B cell (primary cell): ENCODE data around the gene RBM19. TPM values are rescaled to one million over a fixed set of nuclear protein-coding genes. Genes with fewer than 3 reads are reported as not detected.

Source experiments
- ATAC-seq: fragments of 200-7000 bp; cut with Tn5 transposase; one replicate; pipeline ENCODE4 v1.10.0; 2021; ENCODE audit warnings: low read depth, mild to moderate bottlenecking, moderate number of reproducible peaks, moderate library complexity
- CTCF ChIA-PET: fragments of 350-600 bp; sonication (Branson Sonifier 250); formaldehyde crosslinking; loops from one replicate; lab custom pipeline; 2021; ENCODE audit warnings: antibody characterized with exemption, inconsistent platforms; lab: Charles Lee
- POLR2A ChIA-PET: fragments of 350-600 bp; sonication (Branson Sonifier 250); formaldehyde crosslinking; loops from one replicate; lab custom pipeline; 2021; ENCODE audit warnings: antibody characterized with exemption; lab: Charles Lee
- DNase-seq: peaks from one replicate; pipeline ENCODE4 v3.0.0; 2013
- H2AFZ ChIP-seq: 2 replicates; pipeline ENCODE4 v1.6.1; 2012; ENCODE audit warnings: mild to moderate bottlenecking, low read depth, low read length; ENCODE audit not compliant: insufficient read depth, poor library complexity, severe bottlenecking
- H3K27ac ChIP-seq, 2 donors: 1 replicate in 1 of 2; 2 replicates in 1 of 2; pipeline ENCODE4 v1.5.1; 2012 to 2013; ENCODE audit warnings: low read length in 2 of 2, mild to moderate bottlenecking in 2 of 2, moderate library complexity in 1 of 2
- H3K27me3 ChIP-seq, 4 experiments: fragments of 200-600 bp in 1 of 4; sonication (generic) in 1 of 4; replicated peaks in 1 of 4; 1 replicate in 2 of 4; 2 replicates in 2 of 4; pipeline versions ENCODE4 v1.6.1 to v1.7.0; 2013 to 2016; ENCODE audit warnings: low read length in 3 of 4, mild to moderate bottlenecking in 2 of 4, mixed read lengths in 1 of 4, moderate library complexity in 1 of 4; ENCODE audit not compliant: insufficient read depth in 4 of 4, control insufficient read depth in 3 of 4; ENCODE audit errors: control extremely low read depth in 1 of 4
- H3K36me3 ChIP-seq, 2 experiments: replicated peaks in 1 of 2; 1 replicate in 1 of 2; 2 replicates in 1 of 2; pipeline versions ENCODE4 v1.6.1 to v1.7.1; 2013; ENCODE audit warnings: low read length in 1 of 2; ENCODE audit not compliant: insufficient read depth in 2 of 2, control insufficient read depth in 1 of 2; ENCODE audit errors: control extremely low read depth in 1 of 2, extremely low read depth in 1 of 2
- H3K4me1 ChIP-seq, 2 donors: fragments of 200-600 bp in 1 of 2; sonication (generic) in 1 of 2; 1 replicate in 1 of 2; 2 replicates in 1 of 2; pipeline versions ENCODE4 v1.5.1 to v1.6.1; 2013 to 2017; ENCODE audit warnings: low read length in 2 of 2; ENCODE audit not compliant: control insufficient read depth in 2 of 2, insufficient read depth in 2 of 2
- H3K4me2 ChIP-seq: replicated peaks from 2 replicates; pipeline ENCODE3; 2012; ENCODE audit warnings: mild to moderate bottlenecking, low read depth, low read length; ENCODE audit not compliant: poor library complexity, severe bottlenecking
- H3K4me3 ChIP-seq, 5 experiments: fragments of 200-600 bp in 1 of 5; sonication (generic) in 1 of 5; 1 replicate in 3 of 5; 2 replicates in 2 of 5; pipeline versions ENCODE4 v1.5.1 to v1.7.0; 2011 to 2016; ENCODE audit warnings: low read length in 4 of 5, mild to moderate bottlenecking in 4 of 5, low read depth in 2 of 5, control low read depth in 1 of 5, moderate library complexity in 1 of 5; ENCODE audit not compliant: insufficient read depth in 1 of 5; ENCODE audit errors: control extremely low read depth in 1 of 5, extremely low read depth in 1 of 5
- H3K79me2 ChIP-seq: fragments of 200-600 bp; sonication (generic); one replicate; pipeline ENCODE4 v1.6.0; 2016; ENCODE audit warnings: low read length; ENCODE audit not compliant: control insufficient read depth, insufficient read depth
- H3K9ac ChIP-seq: fragments of 200-600 bp; sonication (generic); 2 replicates; pipeline ENCODE4 v1.6.1; 2017; ENCODE audit warnings: mild to moderate bottlenecking, low read length, moderate library complexity
- H3K9me3 ChIP-seq, 3 donors: one replicate each; pipeline versions ENCODE4 v1.6.1 to v1.7.1; 2013; ENCODE audit warnings: low read length in 2 of 3; ENCODE audit not compliant: control insufficient read depth in 2 of 3, insufficient read depth in 1 of 3; ENCODE audit errors: control extremely low read depth in 1 of 3
- H4K20me1 ChIP-seq: 2 replicates; pipeline ENCODE4 v1.6.0; 2012; ENCODE audit warnings: mild to moderate bottlenecking, low read length; ENCODE audit not compliant: insufficient read depth, control insufficient read depth, poor library complexity, severe bottlenecking
- H3K27ac Mint-ChIP-seq: one replicate; pipeline ENCODE4 v1.8.0; 2021; ENCODE audit warnings: mixed read lengths
- H3K27me3 Mint-ChIP-seq: one replicate; pipeline ENCODE4 v1.8.0; 2021; ENCODE audit warnings: mixed read lengths
- H3K4me1 Mint-ChIP-seq: one replicate; pipeline ENCODE4 v1.8.0; 2021; ENCODE audit warnings: mixed read lengths
- H3K4me3 Mint-ChIP-seq: one replicate; pipeline ENCODE4 v1.8.0; 2021; ENCODE audit warnings: mixed read lengths
- H3K9me3 Mint-ChIP-seq: one replicate; pipeline ENCODE4 v1.8.0; 2022; ENCODE audit warnings: mixed read lengths; ENCODE audit not compliant: insufficient read depth
- EZH2 ChIP-seq: IDR thresholded peaks from 2 replicates; pipeline ENCODE4 v1.6.1; 2012; ENCODE audit warnings: borderline replicate concordance, low read depth, mild to moderate bottlenecking, moderate library complexity, low read length; ENCODE audit not compliant: insufficient read depth, poor library complexity, severe bottlenecking
- WGBS: methylation state at CpG from one replicate; pipeline ENCODE4 v1.1.5; 2013; ENCODE audit warnings: missing lambda C conversion rate; ENCODE audit not compliant: insufficient coverage; 5-methylcytosine and 5-hydroxymethylcytosine counted together
- intact Hi-C: fragments of 100-400 bp; cut with micrococcal nuclease; formaldehyde crosslinking; loops from one replicate; pipeline ENCODE4 v1.10.0; 2022
- polyA plus RNA-seq: library from polyadenylated mRNA; depleted of rRNA; stranded (reverse); fragments of >200 nt; gene quantifications from 2 replicates; pipeline ENCODE4 v1.2.3, GENCODE V29; 2012
- total RNA-seq, 2 donors: library from RNA; stranded (reverse); fragments of 120-200 nt in 1 of 2; gene quantifications; 1 replicate in 1 of 2; 2 replicates in 1 of 2; pipeline versions ENCODE4 v1.2.3 to v1.2.4, GENCODE V29; 2013 to 2022
- TF ChIP-seq, protein P1 (sequence below): fragments of 200-600 bp; IDR thresholded peaks from one replicate; pipeline ENCODE4 v1.8.0; 2022; ENCODE audit warnings: antibody characterized with exemption, mild to moderate bottlenecking

The RBM19 gene
- total and polyA plus RNA-seq, 2 donors (not counting 1 experiment from before 2014, with no cell fraction given): 43.1 to 90.0 TPM

GRCh38 chr12:113860059-113860820 lies 105.9 kb downstream of the RBM19 start:
- no peaks in the 10 kb centered on the region for H3K9me3 Mint-ChIP-seq
- H3K27ac Mint-ChIP-seq: no peak overlapping the region
- H3K4me3 ChIP-seq: no peak overlapping the region

GRCh38 chr12:113858841-113859386 lies 107.2 kb downstream of the RBM19 start:
- Mint-ChIP-seq H3K4me1 (peaks cover 24% of the 10 kb centered on the region), H3K4me3 (no peak overlapping the region), H3K27ac (no peak overlapping the region), H3K9me3 (no peaks in the 10 kb centered on the region), H3K27me3 (no peaks in the 10 kb centered on the region)
- CTCF ChIA-PET: no interaction called here
- no peak for TF ChIP-seq EZH2
- TF ChIP-seq, protein P1, sequence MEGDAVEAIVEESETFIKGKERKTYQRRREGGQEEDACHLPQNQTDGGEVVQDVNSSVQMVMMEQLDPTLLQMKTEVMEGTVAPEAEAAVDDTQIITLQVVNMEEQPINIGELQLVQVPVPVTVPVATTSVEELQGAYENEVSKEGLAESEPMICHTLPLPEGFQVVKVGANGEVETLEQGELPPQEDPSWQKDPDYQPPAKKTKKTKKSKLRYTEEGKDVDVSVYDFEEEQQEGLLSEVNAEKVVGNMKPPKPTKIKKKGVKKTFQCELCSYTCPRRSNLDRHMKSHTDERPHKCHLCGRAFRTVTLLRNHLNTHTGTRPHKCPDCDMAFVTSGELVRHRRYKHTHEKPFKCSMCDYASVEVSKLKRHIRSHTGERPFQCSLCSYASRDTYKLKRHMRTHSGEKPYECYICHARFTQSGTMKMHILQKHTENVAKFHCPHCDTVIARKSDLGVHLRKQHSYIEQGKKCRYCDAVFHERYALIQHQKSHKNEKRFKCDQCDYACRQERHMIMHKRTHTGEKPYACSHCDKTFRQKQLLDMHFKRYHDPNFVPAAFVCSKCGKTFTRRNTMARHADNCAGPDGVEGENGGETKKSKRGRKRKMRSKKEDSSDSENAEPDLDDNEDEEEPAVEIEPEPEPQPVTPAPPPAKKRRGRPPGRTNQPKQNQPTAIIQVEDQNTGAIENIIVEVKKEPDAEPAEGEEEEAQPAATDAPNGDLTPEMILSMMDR: no peak
- 88% methylated on average over 7 of the region's 8 CpGs for WGBS
- POLR2A ChIA-PET: no interaction called here
- Histone ChIP-seq H3K4me1 (peaks cover 16 to 18% of the 10 kb centered on the region in 2 donors), H3K4me3 (no peak overlapping the region), H3K79me2 (no peaks in the 10 kb centered on the region), H2AFZ (no peak overlapping the region), H3K36me3 (peaks cover 0 to 48% of the 10 kb centered on the region in 2 experiments), H3K4me2 (no peak overlapping the region), H3K9me3 (no peaks in the 10 kb centered on the region), H3K9ac (no peak overlapping the region), H3K27me3 (no peaks in the 10 kb centered on the region), H3K27ac (no peak overlapping the region), H4K20me1 (no peaks in the 10 kb centered on the region)
- intact Hi-C loops: no loop called here
- DNase-seq (no peak), ATAC-seq (no peak)

More at GRCh38 chr12:113860059-113860820, 105.9 kb downstream of the RBM19 start:
- ATAC-seq (no peak), DNase-seq (no peak)
- Histone ChIP-seq H3K36me3 (peaks cover 0 to 39% of the 10 kb centered on the region in 2 experiments), H3K4me2 (no peak overlapping the region), H4K20me1 (no peaks in the 10 kb centered on the region), H3K4me1 (peaks cover 16 to 21% of the 10 kb centered on the region in 2 donors), H3K27me3 (no peaks in the 10 kb centered on the region), H2AFZ (no peak overlapping the region), H3K9ac (no peak overlapping the region), H3K79me2 (no peaks in the 10 kb centered on the region), H3K9me3 (no peaks in the 10 kb centered on the region), H3K27ac (no peak overlapping the region)
- intact Hi-C loops: no loop called here
- H3K27me3 Mint-ChIP-seq: no peaks in the 10 kb centered on the region
- CTCF ChIA-PET: no interaction called here
- peaks cover 37% of the 10 kb centered on the region for H3K4me1 Mint-ChIP-seq
- no peak for TF ChIP-seq EZH2
- TF ChIP-seq, protein P1: no peak
- no peak overlapping the region for H3K4me3 Mint-ChIP-seq
- POLR2A ChIA-PET: no interaction called here
- 95% methylated on average over 10 of the region's 17 CpGs for WGBS
